Panc1 (cell line): ENCODE measurements around the gene TTC29. TPM values are rescaled to one million over a fixed set of nuclear protein-coding genes. Genes with fewer than 3 reads are reported as not detected.

ENCODE experiments used
- ATAC-seq: fragments of 200-7000 bp; cut with Tn5 transposase; 2 replicates; pipeline ENCODE4 v1.9.1; 2020; ENCODE audit warnings: mild to moderate bottlenecking, moderate library complexity
- BruUV-seq: library from RNA; stranded (reverse); fragments of 400-500 nt; replicated peaks from 2 replicates; lab custom pipeline; 2021; lab: Mats Ljungman, UMichigan
- CTCF ChIA-PET: fragments of 300-600 bp; sonication (Branson Sonifier 250); formaldehyde crosslinking; loops from one replicate; lab custom pipeline; 2022; ENCODE audit warnings: antibody characterized with exemption; lab: Charles Lee
- POLR2A ChIA-PET: fragments of 300-600 bp; sonication (Branson Sonifier 250); formaldehyde crosslinking; loops from one replicate; lab custom pipeline; 2022; ENCODE audit warnings: antibody characterized with exemption; lab: Charles Lee
- DNase-seq: peaks from one replicate; pipeline ENCODE4 v3.0.0-alpha.2; 2010; ENCODE audit warnings: low read depth, low spot score
- H3K27ac ChIP-seq: 2 replicates; pipeline ENCODE4 v1.5.1; 2011; ENCODE audit warnings: mild to moderate bottlenecking, low read length, inconsistent platforms
- H3K27me3 ChIP-seq: fragments of 200-500 bp; sonication (Bioruptor generic); 2 replicates; pipeline ENCODE4 v1.6.0; 2014; ENCODE audit warnings: low read length, inconsistent platforms; ENCODE audit not compliant: control insufficient read depth, insufficient read depth
- H3K36me3 ChIP-seq: fragments of 200-500 bp; sonication (Bioruptor generic); 2 replicates; pipeline ENCODE4 v1.5.1; 2014; ENCODE audit warnings: inconsistent platforms, mild to moderate bottlenecking, low read length, moderate library complexity; ENCODE audit not compliant: control insufficient read depth, insufficient read depth
- H3K4me1 ChIP-seq: 2 replicates; pipeline ENCODE4 v1.5.1; 2011; ENCODE audit warnings: inconsistent platforms, mild to moderate bottlenecking, low read length, moderate library complexity; ENCODE audit not compliant: control insufficient read depth, insufficient read depth
- H3K4me3 ChIP-seq, 2 experiments: 2 replicates each; pipeline ENCODE4 v1.5.1; 2011 to 2012; ENCODE audit warnings: low read depth in 2 of 2, low read length in 2 of 2, mild to moderate bottlenecking in 2 of 2, inconsistent platforms in 1 of 2, moderate library complexity in 1 of 2
- H3K9me3 ChIP-seq: fragments of 200-500 bp; sonication (Bioruptor generic); 2 replicates; pipeline ENCODE4 v1.5.1; 2014; ENCODE audit warnings: low read depth, mild to moderate bottlenecking, inconsistent platforms, low read length, moderate library complexity; ENCODE audit not compliant: control insufficient read depth, insufficient read depth
- POLR2AphosphoS5 ChIP-seq: IDR thresholded peaks from 2 replicates; pipeline ENCODE4 v1.6.1; 2012; ENCODE audit warnings: mild to moderate bottlenecking, low read depth, low read length, moderate library complexity
- SIN3A ChIP-seq: IDR thresholded peaks from 2 replicates; pipeline ENCODE4 v1.6.1; 2012; ENCODE audit warnings: low read depth, mild to moderate bottlenecking, low read length, moderate library complexity, borderline replicate concordance; ENCODE audit not compliant: insufficient read depth
- TCF7L2 ChIP-seq: IDR thresholded peaks from 2 replicates; pipeline ENCODE4 v1.6.1; 2011; ENCODE audit warnings: mild to moderate bottlenecking, low read depth, low read length, inconsistent platforms
- in situ Hi-C: cut with HindIII; loops from 2 replicates; pipeline ENCODE4 v1.10.0; 2016; ENCODE audit warnings: low sequenced_read_pairs, low pct_unique_long_range_greater_than_20kb
- intact Hi-C: fragments of 100-400 bp; cut with micrococcal nuclease; formaldehyde crosslinking; loops from one replicate; pipeline ENCODE4 v1.10.0; 2022; ENCODE audit not compliant: unreplicated experiment
- total RNA-seq: library from RNA; stranded (reverse); gene quantifications from one replicate; pipeline ENCODE4 v1.2.1, GENCODE V29; 2021; ENCODE audit not compliant: unreplicated experiment
- TF ChIP-seq, protein P1 (sequence below), 2 experiments: IDR thresholded peaks; 2 replicates each; pipeline ENCODE4 v1.6.1; 2011 to 2012; ENCODE audit warnings: low read depth in 2 of 2, control low read depth in 1 of 2, low read length in 1 of 2, mild to moderate bottlenecking in 1 of 2, moderate library complexity in 1 of 2; ENCODE audit not compliant: insufficient read depth in 1 of 2
- TF ChIP-seq, protein P2 (sequence below): fragments of 450-650 bp; IDR thresholded peaks from 2 replicates; pipeline ENCODE4 v1.5.1; 2017; ENCODE audit warnings: mild to moderate bottlenecking

Gene TTC29
- total RNA-seq, 1 experiment from 2014 or later = not detected

DNA sequence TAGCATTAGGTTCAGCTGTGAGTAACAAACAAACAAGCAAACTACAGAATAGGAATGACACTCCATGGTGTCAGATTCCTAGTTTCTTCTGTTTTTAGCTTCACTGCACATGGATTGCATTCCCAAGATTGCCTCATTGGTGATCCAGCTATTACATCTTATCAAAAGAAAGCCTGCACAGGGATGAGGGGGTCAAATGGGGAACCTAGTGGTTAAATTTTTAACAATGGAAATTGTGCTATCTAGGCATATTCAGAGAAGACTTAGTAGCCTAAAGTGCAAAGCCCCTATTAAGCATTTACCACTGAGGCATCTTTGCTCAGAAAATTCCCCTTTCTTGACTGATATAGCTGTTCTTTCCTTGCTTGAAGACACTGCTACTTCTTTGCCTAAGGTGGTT lies 3.9 kb upstream of the TTC29 start:
- Histone ChIP-seq H3K27me3 (no peaks in the 10 kb centered on the region; the same call in none of the 2 replicates), H3K9me3 (no peaks in the 10 kb centered on the region), H3K4me1 (peaks cover 2% of the 10 kb centered on the region; the same call in 1 of the 2 replicates), H3K27ac (no peak overlapping the region), H3K4me3 (no peak overlapping the region), H3K36me3 (no peaks in the 10 kb centered on the region)
- no peak for DNase-seq
- in situ Hi-C loops = no loop called here
- ATAC-seq = no peak
- POLR2A ChIA-PET = no interaction called here
- CTCF ChIA-PET = no interaction called here
- intact Hi-C loops = no loop called here
- no TSS peak for BruUV-seq
- TF ChIP-seq, protein P1, sequence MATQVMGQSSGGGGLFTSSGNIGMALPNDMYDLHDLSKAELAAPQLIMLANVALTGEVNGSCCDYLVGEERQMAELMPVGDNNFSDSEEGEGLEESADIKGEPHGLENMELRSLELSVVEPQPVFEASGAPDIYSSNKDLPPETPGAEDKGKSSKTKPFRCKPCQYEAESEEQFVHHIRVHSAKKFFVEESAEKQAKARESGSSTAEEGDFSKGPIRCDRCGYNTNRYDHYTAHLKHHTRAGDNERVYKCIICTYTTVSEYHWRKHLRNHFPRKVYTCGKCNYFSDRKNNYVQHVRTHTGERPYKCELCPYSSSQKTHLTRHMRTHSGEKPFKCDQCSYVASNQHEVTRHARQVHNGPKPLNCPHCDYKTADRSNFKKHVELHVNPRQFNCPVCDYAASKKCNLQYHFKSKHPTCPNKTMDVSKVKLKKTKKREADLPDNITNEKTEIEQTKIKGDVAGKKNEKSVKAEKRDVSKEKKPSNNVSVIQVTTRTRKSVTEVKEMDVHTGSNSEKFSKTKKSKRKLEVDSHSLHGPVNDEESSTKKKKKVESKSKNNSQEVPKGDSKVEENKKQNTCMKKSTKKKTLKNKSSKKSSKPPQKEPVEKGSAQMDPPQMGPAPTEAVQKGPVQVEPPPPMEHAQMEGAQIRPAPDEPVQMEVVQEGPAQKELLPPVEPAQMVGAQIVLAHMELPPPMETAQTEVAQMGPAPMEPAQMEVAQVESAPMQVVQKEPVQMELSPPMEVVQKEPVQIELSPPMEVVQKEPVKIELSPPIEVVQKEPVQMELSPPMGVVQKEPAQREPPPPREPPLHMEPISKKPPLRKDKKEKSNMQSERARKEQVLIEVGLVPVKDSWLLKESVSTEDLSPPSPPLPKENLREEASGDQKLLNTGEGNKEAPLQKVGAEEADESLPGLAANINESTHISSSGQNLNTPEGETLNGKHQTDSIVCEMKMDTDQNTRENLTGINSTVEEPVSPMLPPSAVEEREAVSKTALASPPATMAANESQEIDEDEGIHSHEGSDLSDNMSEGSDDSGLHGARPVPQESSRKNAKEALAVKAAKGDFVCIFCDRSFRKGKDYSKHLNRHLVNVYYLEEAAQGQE (IDR thresholded peaks at IDR 0.05; ENCODE audit: insufficient read depth in 1 of 2, low read depth in 2 of 2, low read length in 1 of 2) = no peak
- TF ChIP-seq POLR2AphosphoS5 = no peak
- no peak for TF ChIP-seq SIN3A
- TF ChIP-seq, protein P2, sequence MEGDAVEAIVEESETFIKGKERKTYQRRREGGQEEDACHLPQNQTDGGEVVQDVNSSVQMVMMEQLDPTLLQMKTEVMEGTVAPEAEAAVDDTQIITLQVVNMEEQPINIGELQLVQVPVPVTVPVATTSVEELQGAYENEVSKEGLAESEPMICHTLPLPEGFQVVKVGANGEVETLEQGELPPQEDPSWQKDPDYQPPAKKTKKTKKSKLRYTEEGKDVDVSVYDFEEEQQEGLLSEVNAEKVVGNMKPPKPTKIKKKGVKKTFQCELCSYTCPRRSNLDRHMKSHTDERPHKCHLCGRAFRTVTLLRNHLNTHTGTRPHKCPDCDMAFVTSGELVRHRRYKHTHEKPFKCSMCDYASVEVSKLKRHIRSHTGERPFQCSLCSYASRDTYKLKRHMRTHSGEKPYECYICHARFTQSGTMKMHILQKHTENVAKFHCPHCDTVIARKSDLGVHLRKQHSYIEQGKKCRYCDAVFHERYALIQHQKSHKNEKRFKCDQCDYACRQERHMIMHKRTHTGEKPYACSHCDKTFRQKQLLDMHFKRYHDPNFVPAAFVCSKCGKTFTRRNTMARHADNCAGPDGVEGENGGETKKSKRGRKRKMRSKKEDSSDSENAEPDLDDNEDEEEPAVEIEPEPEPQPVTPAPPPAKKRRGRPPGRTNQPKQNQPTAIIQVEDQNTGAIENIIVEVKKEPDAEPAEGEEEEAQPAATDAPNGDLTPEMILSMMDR = no peak
- TF ChIP-seq TCF7L2 = no peak

DNA sequence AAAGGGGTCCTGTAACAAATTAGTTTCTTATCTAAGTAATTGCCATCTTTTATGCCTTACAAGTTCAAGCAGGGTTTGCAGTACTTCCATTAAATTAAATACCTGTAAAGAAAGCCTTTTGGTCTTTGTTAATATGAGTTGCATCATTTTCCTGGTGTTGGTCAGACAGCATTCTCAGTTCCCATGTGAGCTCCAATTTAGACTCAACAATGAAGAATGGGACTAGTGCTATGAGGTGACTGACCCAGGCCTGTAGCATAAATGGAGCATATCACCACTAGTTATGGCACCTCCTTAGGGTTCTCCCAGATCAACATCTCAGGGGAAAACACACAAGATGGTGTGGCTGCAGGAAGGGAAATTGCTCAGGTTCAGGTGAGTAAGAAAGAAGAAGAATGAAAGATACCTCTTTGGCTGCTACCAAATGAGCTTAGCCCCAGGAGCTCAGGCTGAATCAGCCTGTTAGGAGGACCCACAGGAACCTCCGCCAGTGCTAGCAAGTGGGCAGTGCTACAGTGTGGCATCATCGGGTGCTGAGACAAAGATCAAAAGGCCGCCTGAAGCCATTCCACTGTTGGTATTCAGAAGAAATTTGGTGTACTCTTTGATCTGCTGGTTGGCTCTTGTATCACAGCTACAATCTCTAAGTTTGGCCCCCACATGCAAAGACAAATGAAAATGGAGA lies 1.8 kb downstream of the TTC29 start:
- TF ChIP-seq, protein P2 = no peak
- TF ChIP-seq, protein P1 (IDR thresholded peaks at IDR 0.05; ENCODE audit: insufficient read depth in 1 of 2, low read depth in 2 of 2, low read length in 1 of 2) = no peak
- TF ChIP-seq SIN3A (no peak), TCF7L2 (no peak), POLR2AphosphoS5 (no peak)
- Histone ChIP-seq H3K27ac (no peak overlapping the region), H3K9me3 (no peaks in the 10 kb centered on the region), H3K36me3 (no peaks in the 10 kb centered on the region), H3K4me3 (no peak overlapping the region), H3K27me3 (no peaks in the 10 kb centered on the region; the same call in none of the 2 replicates), H3K4me1 (peaks cover 2% of the 10 kb centered on the region; the same call in 1 of the 2 replicates)
- ChIA-PET CTCF (interaction anchor here (0.6 kb wide), 1 partner anchor 927 kb away, joined by 4 read pairs; no protein-coding TSS in a partner anchor), POLR2A (no interaction called here)
- in situ Hi-C loops = no loop called here
- DNase-seq (no peak), ATAC-seq (no peak)
- no TSS peak for BruUV-seq
- intact Hi-C loops = no loop called here
